Keratinocyte (primary cell): Measurements from ENCODE around the gene RFX7. TPM values are rescaled to one million over a fixed set of nuclear protein-coding genes. Genes with fewer than 3 reads are reported as not detected.

Source experiments
- DNase-seq: peaks from one replicate; pipeline ENCODE4 v3.0.0-alpha.2; 2011; ENCODE audit warnings: low read depth, missing footprints, low spot score
- FAIRE-seq: peaks from 2 replicates; lab custom pipeline; 2011; peaks lifted over from hg19 to GRCh38; lab: Jason Lieb, UNC
- H2AFZ ChIP-seq: 2 replicates; pipeline ENCODE4 v1.6.0; 2012; ENCODE audit warnings: low read length, control low read depth, inconsistent platforms; ENCODE audit not compliant: control insufficient read depth
- H3K27ac ChIP-seq: 2 replicates; pipeline ENCODE4 v1.5.1; 2011; ENCODE audit warnings: low read length; ENCODE audit not compliant: control insufficient read depth, insufficient read depth
- H3K27me3 ChIP-seq: 3 replicates; pipeline ENCODE4 v1.6.0; 2011; ENCODE audit warnings: low read length; ENCODE audit not compliant: control insufficient read depth, insufficient read depth; ENCODE audit errors: extremely low read depth
- H3K36me3 ChIP-seq, 2 experiments: 2 replicates in 1 of 2; 3 replicates in 1 of 2; pipeline ENCODE4 v1.5.1; 2011; ENCODE audit warnings: low read length in 2 of 2, mild to moderate bottlenecking in 1 of 2; ENCODE audit not compliant: control insufficient read depth in 2 of 2, insufficient read depth in 2 of 2; ENCODE audit errors: extremely low read depth in 1 of 2
- H3K4me1 ChIP-seq: 3 replicates; pipeline ENCODE4 v1.5.1; 2011; ENCODE audit warnings: low read length; ENCODE audit not compliant: control insufficient read depth, insufficient read depth; ENCODE audit errors: extremely low read depth
- H3K4me2 ChIP-seq: 3 replicates; pipeline ENCODE4 v1.6.0; 2011; ENCODE audit warnings: low read depth, low read length; ENCODE audit not compliant: control insufficient read depth, insufficient read depth; ENCODE audit errors: extremely low read depth
- H3K4me3 ChIP-seq, 3 experiments: fragments of 200-600 bp in 1 of 3; sonication (generic) in 1 of 3; 2 replicates in 2 of 3; 3 replicates in 1 of 3; pipeline ENCODE4 v1.5.1; 2011 to 2016; ENCODE audit warnings: low read length in 3 of 3, mild to moderate bottlenecking in 3 of 3, control low read depth in 2 of 3, inconsistent platforms in 1 of 3, low read depth in 1 of 3, mixed read lengths in 1 of 3, mixed run types in 1 of 3, moderate library complexity in 1 of 3; ENCODE audit not compliant: control insufficient read depth in 2 of 3, insufficient read depth in 2 of 3; ENCODE audit errors: extremely low read depth in 1 of 3
- H3K79me2 ChIP-seq: 2 replicates; pipeline ENCODE4 v1.6.0; 2012; ENCODE audit warnings: low read length; ENCODE audit not compliant: control insufficient read depth, insufficient read depth
- H3K9ac ChIP-seq: 3 replicates; pipeline ENCODE4 v1.6.0; 2011; ENCODE audit warnings: low read length; ENCODE audit not compliant: control insufficient read depth, insufficient read depth; ENCODE audit errors: extremely low read depth
- H3K9me1 ChIP-seq: 3 replicates; pipeline ENCODE4 v1.6.0; 2011; ENCODE audit warnings: low read length; ENCODE audit not compliant: control insufficient read depth, insufficient read depth; ENCODE audit errors: extremely low read depth
- H3K9me3 ChIP-seq: 2 replicates; pipeline ENCODE4 v1.5.1; 2012; ENCODE audit warnings: low read depth, low read length; ENCODE audit not compliant: control insufficient read depth
- H4K20me1 ChIP-seq: 3 replicates; pipeline ENCODE4 v1.6.0; 2011; ENCODE audit warnings: low read length; ENCODE audit not compliant: control insufficient read depth, insufficient read depth; ENCODE audit errors: extremely low read depth
- CTCF ChIP-seq, 3 experiments: IDR thresholded peaks in 1 of 3; conservative IDR thresholded peaks in 1 of 3; optimal IDR thresholded peaks in 1 of 3; 2 replicates in 2 of 3; 3 replicates in 1 of 3; pipeline versions ENCODE3 to v1.5.1; 2011; ENCODE audit warnings: low read length in 3 of 3, mild to moderate bottlenecking in 3 of 3, moderate library complexity in 2 of 3, control low read depth in 1 of 3, inconsistent platforms in 1 of 3; ENCODE audit not compliant: insufficient read depth in 2 of 3; ENCODE audit errors: extremely low read depth in 1 of 3
- EZH2 ChIP-seq: IDR thresholded peaks from one replicate; pipeline ENCODE4 v1.6.1; 2012; ENCODE audit warnings: inconsistent platforms, mild to moderate bottlenecking, low read length, moderate library complexity
- dilution Hi-C: fragments of 300-500 bp; cut with MboI; formaldehyde crosslinking; loops from one replicate; pipeline ENCODE4 v1.7.0; 2020; ENCODE audit warnings: low sequenced_read_pairs; ENCODE audit not compliant: extremely low pct_ligation_motif_present
- polyA plus RNA-seq, 5 experiments: library from polyadenylated mRNA; depleted of rRNA in 3 of 5; stranded (reverse) in 3 of 5; stranded (forward) in 1 of 5; unstranded in 1 of 5; fragments of >200 nt; gene quantifications; 1 replicate in 1 of 5; 2 replicates in 3 of 5; 3 replicates in 1 of 5; pipeline versions ENCODE4 v1.2.1 to v1.2.3, GENCODE V29; 2011 to 2012; ENCODE audit warnings: missing spikeins in 2 of 5, low read depth in 1 of 5, low replicate concordance in 1 of 5

Gene RFX7
- polyA plus RNA-seq, 1 donor (not counting 4 experiments of a cell fraction or from before 2014, with no cell fraction given): 16.3 TPM

DNA sequence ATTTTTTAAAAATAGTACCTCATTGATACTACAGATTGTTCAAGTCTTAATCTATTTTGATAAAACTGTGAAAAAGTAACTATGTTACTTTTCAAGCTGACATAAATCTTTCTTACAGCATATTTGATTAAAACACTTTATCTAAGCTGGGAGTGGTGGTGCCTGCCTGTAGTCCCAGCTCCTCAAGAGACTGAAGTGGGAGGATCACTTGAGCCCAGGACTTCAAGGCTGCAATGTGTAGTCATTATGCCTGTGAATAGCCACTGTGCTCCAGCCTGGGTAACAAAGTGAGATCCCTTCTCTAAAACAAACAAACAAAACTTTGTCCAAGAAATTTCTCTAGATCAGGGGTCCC, 190.7 kb downstream of the RFX7 start:
- Histone ChIP-seq H3K4me2 (no peak overlapping the region), H3K27me3 (no peaks in the 10 kb centered on the region), H3K79me2 (no peaks in the 10 kb centered on the region), H3K27ac (no peak overlapping the region), H3K36me3 (no peaks in the 10 kb centered on the region), H3K9ac (no peak overlapping the region), H2AFZ (no peak overlapping the region), H3K4me3 (no peak overlapping the region), H3K9me3 (no peaks in the 10 kb centered on the region), H3K9me1 (no peaks in the 10 kb centered on the region), H4K20me1 (no peaks in the 10 kb centered on the region), H3K4me1 (peaks cover 5% of the 10 kb centered on the region)
- dilution Hi-C loops: no loop called here
- no peak for FAIRE-seq
- TF ChIP-seq EZH2: no peak
- no peak for TF ChIP-seq CTCF (optimal IDR thresholded peaks at IDR 0.05 in 1 of 3, IDR thresholded peaks at IDR 0.05 in 1 of 3, conservative IDR thresholded peaks at IDR 0.05 in 1 of 3; ENCODE audit: extremely low read depth in 1 of 3, insufficient read depth in 2 of 3, low read length in 3 of 3)
- no peak for DNase-seq

GRCh38 chr15:56052395-56053045, 191.2 kb downstream of the RFX7 start:
- no peaks in the 10 kb centered on the region for H3K9me3 ChIP-seq
- H2AFZ ChIP-seq: no peak overlapping the region
- H3K79me2 ChIP-seq: no peaks in the 10 kb centered on the region
- H3K4me1 ChIP-seq: peaks cover 6% of the 10 kb centered on the region
- H4K20me1 ChIP-seq: no peaks in the 10 kb centered on the region
- DNase-seq (no peak), FAIRE-seq (peak; percentile 74)
- no peaks in the 10 kb centered on the region for H3K9me1 ChIP-seq
- no peaks in the 10 kb centered on the region for H3K27me3 ChIP-seq
- H3K27ac ChIP-seq: peak overlapping the region; percentile 25
- dilution Hi-C loops: no loop called here
- TF ChIP-seq CTCF (optimal IDR thresholded peaks at IDR 0.05 in 1 of 3, IDR thresholded peaks at IDR 0.05 in 1 of 3, conservative IDR thresholded peaks at IDR 0.05 in 1 of 3; ENCODE audit: extremely low read depth in 1 of 3, insufficient read depth in 2 of 3, low read length in 3 of 3) (peak in 2 of 3 experiments; percentile 53 to 57), EZH2 (no peak)
- peak overlapping the region; percentile 29 for H3K9ac ChIP-seq
- no peak overlapping the region for H3K4me2 ChIP-seq
- H3K36me3 ChIP-seq: no peaks in the 10 kb centered on the region
- H3K4me3 ChIP-seq: no peak overlapping the region
